NCI-H748 (cell line): Measurements from ENCODE around the gene DNAJC5G.
A peak's percentile ranks its signal among the peaks of the same experiment; 100 is the strongest.
"Not testable (repeated sequence)": the region's sequence is repeated elsewhere in the genome, so short reads cannot be mapped to it uniquely, and the experiment has no call there.

Experiments used
- DNase-seq: peaks from one replicate; lab custom pipeline; 2025; ENCODE audit not compliant: unreplicated experiment; lab: John Stamatoyannopoulos, UW

The DNAJC5G gene

GRCh38 chr2:27280826-27281225, 5.6 kb downstream of the DNAJC5G start:
- no peak for DNase-seq

DNA sequence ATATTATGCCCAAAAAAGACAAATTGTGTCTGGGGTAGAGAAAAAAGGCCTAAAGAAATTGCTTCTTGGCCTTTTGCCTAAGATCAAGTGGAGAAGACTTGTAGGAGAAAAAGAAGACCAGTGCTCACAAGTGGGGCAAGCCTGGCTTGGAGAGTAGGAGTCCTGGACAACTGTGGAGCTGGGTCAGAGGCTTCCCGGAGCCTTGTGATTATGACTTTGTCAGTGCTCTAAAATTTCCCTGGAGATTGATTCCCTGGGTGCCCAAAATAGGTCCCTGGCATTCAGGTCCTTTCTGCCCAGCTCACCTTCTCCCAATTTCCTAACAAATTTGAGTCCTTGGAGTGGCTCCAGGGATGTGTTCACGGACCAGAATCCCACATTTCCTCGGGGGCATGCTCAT, 6.2 kb downstream of the DNAJC5G start:
- no peak for DNase-seq

DNA sequence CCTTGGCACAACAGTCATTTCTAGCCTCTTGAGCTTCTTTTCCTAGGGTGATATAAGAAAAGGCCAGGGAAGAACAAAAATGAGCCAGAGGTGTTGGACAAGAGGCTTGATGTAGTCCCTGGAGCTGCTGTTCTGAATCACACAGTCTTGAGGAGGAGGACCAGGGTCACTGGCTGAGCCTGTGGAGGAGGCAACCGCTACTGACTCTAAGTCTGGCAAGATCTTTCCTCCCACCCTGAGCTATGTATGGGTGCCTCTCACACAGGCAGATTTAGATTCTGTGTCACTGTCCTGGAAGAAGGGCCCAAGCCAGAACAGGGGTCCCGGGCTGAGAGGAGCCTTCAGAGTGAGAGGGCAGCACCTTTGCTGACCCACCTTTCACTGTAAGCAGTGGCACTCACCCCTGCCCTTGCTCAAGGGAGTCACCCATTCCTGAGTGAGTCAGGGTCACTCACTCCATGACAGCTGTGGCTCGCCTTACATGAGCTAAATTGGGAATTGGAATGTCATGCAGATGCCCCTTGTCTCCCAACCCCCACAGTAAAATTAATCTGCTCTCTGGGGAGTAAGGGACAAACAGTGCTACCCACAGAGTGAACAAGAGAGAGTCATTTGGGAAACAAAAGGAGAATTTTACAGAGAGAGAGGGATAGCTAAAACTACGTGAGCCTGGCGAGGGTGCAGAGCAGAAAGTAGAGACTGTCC, 6.8 kb downstream of the DNAJC5G start, which contains the start of gene TRIM54:
Gene TRIM54, plus strand, starts transcription at position 575 of the 705 bp plus-strand sequence. CDS start 303 bp downstream, outside the sequence.
- no peak for DNase-seq

DNA sequence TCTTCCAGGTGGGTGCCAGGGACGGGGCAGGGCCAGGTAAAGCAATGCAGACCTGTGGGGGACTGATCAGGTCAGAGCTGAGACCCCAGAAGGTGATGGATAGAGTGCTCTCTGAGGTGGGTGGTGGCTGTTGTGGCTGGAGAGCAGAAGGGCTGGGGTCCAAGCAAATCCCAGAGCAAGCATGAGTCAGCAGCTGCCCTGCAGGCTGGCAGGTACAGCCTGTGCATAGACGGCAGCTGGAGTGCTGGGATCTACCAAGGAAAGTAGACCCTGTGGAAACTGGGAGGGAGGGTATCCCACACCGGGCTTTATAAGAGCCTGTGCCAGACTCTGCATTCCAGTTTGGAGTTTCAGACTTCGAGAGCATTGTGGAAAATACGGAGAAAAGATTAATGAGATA, 7.7 kb downstream of the DNAJC5G start:
- DNase-seq = no peak

DNA sequence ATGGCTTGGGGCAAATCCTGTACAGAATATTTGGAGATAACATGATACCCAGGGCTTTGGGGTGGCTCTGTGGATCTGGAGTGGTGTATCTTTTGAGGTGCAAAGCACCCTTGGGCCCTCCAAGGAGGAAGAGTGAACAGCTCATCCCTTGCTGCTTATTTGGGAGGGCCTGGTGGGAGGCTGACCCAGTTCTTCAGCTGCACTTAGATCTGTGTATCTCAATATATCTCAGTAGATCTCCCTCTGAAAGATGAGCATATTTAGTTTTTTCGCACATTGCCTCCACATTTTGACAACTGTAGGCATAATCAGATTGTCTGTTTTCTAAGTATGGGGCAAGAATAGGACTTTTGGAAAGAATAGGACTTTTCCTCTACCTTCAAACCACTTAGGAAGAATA, 9.8 kb downstream of the DNAJC5G start:
- no peak for DNase-seq

GRCh38 chr2:27285481-27285880, 10.2 kb downstream of the DNAJC5G start:
- DNase-seq = no peak

DNA sequence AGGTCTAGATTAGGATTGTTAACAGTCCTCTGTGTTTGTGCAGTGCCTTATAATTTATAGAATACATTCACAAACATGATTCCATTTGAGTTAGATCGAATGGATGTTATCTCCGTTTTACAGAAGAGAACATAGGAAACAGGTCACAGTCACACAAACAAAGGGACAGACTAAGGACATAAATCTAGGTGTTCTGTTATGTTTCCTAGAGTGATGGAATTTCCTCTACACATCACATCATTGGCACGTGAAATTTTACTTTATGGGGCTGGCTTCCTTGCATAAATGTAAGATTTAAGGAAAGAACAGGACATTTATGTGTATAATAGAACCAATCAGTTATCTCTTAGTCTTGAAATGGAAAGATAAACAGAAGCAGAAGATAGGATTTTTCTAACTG, 13.4 kb downstream of the DNAJC5G start:
- DNase-seq = no peak

- DNase-seq = no peak
Observed at GRCh38 chr2:27290549-27290948, 15.3 kb downstream of the DNAJC5G start.

GRCh38 chr2:27291865-27292264, 16.6 kb downstream of the DNAJC5G start:
- DNase-seq = no peak

GRCh38 chr2:27294928-27295327, 19.7 kb downstream of the DNAJC5G start:
- DNase-seq = no peak

DNA sequence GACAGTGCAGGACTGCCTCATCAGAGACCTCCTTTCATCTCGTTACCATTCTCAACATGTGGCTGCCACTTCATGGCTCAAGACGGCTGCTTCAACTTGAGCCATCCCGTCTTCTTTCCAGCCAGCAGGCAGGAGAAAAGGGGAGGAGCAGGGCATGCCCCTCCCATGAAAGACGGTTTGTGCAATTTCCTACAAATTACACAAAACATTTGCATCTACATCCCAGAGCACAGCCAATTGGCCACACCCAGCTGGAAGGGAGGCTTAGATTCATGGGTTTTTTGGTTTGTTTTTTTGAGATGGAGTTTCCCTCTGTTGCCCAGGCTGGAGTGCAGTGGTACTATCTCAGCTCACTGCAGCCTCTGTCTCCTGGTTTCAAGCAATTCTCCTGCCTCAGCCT, 21.2 kb downstream of the DNAJC5G start:
- DNase-seq = no peak

DNA sequence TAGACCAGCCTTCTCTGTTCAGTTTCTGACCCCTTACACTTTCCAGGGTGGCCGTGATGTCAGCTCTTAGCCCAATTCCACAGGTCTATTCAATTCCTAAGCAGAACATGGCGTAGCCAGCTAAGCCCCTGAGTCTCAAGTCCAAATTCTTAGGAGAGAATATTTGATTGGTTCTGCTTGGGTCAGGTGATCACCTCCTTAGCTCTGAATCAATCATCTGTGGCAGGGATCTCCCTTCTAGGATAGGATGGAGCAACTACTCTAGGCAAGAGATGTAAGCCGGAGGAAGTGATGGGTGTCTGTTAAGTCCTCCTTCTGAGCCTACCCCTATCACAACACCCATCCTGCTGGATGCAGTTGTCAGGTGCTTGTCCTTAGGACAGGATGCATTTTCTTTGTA, 22.0 kb downstream of the DNAJC5G start:
- DNase-seq = no peak

DNA sequence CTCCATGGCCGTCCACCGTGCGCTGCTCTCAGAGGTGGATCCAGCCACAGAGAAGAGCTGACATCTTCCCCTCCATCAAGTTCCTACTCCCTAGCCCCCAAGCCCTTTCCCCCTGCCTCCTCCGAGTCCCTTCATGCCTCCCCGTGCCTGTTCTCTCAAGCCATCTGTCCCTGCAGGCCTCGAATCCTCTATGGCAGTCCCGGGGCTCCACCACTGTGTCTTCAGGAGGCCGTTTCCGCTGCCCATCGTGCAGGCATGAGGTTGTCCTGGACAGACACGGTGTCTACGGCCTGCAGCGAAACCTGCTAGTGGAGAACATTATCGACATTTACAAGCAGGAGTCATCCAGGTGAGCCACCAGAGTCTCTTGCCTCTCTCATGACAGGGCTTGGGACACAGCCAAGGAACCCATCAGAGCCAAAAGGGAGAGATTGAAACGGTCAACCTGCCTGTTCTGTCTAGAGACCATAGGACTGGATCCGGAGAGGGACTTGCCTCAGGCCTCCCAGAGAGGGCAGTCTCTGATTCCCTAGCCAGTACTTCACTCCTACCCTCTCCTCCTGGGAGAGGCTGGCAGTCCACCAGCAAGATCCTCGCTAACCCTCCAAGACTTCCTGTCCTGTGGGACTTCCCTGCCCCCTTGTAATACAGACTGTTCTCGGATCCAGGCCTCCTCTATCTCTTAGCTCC, 23.3 kb downstream of the DNAJC5G start:
- DNase-seq = no peak

DNA sequence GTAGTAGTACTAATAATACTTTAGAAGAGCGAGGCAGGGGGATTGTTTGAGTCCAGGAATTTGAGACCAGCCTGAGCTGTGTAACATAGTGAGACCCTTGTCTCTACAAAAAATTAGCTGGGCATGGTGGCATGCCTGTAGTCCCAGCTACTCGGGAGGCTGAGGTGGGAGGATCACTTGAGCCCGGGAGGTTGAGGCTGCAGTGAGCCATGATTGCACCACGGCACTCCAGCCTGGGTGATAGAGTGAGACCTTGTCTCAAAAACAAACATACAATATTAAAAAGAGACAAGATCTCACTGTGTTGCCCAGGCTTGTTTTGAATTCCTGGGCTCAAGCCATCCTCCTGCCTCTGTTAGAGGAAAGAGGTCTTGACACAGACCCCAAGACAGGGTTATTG, 25.4 kb downstream of the DNAJC5G start:
- DNase-seq = not testable (repeated sequence)

DNA sequence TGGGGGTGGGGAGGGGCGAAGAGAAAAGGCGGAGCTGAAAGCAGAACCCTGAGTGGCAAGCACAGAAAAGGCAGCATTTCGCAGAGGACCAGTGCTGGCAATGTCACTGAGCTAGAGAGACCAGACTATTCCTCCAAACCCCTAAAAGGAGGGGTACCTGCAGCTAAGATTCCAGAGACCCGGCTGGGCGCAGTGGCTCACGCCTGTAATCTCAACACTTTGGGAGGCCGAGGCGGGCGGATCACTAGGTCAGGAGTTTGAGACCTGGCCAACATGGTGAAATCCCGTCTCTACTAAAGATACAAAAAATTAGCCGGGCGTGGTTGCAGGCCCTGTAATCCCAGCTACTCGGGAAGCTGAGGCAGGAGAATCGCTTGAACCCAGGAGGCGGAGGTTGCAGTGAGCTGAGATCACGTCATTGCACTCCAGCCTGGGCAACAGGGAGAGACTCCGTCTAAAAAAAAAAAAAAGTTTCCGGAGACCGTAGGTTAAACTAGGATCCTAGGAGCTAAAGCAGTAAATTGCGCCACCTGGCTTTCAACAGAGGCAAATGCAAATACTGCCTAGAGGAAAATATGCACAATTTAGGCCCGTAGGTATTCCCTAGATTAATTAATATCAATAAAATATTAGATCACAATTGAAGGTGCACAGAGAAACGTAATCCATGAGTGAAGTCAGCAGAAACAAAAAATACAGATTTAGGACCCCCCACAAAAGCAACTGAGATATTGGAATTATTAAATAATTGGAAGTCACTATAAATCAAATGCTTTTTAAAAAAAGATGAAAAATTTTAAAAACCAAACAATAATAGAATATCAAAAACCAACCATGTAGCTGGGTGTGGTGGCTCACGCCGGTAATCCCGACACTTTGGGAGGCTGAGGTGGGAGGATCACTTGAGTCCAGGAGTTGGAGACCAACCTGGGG, 28.1 kb downstream of the DNAJC5G start:
- peak; percentile 83 for DNase-seq

DNA sequence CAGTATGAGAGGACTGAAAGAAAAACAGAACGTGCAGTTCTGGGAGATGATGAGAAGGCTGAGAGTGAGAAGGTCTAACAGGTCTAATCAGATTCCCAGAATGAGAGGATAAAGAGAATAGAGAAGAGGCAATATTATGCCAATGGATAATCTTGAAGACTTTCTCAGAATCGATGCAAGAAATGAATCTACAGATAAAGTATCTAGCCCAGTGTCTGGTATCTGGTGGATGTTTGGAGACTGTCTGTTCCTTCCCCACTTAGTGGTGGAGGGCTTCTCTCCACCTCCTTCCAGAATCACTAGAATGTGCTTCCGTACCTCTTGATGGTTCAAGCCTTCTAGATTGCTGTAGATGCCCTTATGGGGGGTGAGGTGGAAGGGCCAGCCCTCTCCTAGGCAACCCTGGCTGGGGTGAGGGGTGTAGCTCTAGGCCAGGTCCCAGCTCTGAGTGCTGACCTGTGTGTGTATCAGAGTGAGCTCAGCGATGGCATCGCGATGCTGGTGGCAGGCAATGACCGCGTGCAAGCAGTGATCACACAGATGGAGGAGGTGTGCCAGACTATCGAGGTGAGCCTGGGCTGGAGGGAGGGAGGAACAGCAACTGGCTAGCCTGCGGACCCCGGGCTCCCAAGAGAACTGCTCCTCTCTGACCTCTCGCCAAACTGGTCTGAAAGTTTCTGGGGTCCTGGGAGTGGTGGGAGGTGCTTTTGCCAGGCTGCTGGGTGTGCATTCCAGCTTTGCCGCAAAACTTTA, 29.4 kb downstream of the DNAJC5G start:
- DNase-seq = no peak

DNA sequence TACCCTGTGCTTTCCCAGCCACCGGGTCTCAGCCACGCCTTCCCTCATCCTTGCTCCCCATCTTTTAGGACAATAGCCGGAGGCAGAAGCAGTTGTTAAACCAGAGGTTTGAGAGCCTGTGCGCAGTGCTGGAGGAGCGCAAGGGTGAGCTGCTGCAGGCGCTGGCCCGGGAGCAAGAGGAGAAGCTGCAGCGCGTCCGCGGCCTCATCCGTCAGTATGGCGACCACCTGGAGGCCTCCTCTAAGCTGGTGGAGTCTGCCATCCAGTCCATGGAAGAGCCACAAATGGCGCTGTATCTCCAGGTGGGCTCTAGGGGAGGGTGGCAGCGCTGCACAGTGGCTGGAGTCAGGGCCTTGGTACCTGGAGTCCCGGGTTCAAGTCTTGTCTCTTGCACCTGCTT, 30.3 kb downstream of the DNAJC5G start:
- DNase-seq = no peak

GRCh38 chr2:27306136-27306535, 30.9 kb downstream of the DNAJC5G start:
- no peak for DNase-seq

DNA sequence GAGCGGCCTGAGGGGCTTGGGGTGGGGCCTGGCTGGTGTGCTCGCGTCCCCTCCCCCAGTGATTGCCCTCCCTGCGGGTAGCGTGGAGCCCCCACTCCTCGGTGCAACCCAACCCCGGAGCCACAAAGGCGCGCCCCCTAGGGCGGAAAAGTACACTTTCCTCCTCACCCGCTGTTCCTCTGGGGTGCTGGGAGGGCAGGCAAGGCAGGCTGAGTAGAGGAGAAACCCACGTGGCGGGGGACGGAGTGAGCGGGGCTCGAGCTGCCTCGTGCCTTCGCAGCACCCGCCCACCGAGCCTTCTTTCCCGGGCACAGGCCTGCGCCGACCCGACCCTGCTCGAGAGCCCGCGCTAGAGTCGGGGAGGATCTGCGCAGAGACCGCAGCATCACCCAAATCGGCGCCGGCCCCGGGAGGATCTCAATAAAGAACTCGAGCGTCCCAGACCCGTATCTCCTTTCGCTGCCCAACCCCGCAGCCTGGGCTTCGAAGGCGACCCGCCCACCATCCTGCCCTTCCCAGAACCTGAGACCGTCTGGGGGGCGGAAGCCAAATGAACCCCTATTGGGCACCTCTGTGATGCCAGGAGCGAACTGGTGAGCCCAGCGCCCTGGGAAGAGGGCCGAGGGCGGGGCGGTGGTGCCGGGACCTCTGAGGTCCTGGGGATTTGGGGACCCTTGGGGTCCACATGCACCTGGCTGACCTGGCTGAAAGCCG, 31.5 kb downstream of the DNAJC5G start:
- DNase-seq = peak; percentile 38

DNA sequence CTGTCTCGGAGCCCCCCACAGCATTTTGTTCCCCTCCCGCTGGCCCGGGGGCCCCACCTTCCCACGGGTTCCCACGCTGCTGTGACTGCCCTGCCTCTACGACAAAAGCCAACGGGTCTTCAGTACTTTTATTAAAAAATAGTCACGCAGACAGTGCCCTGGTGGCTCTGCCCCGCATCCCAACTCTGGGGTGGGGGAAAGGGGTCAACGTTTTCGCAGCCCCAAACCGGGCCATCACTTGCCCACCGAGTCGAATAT, 32.0 kb downstream of the DNAJC5G start:
- no peak for DNase-seq
